ENCODE results near the gene HIGD1B.
A peak's percentile ranks its signal among the peaks of the same experiment; 100 is the strongest.

Gene HIGD1B

DNA sequence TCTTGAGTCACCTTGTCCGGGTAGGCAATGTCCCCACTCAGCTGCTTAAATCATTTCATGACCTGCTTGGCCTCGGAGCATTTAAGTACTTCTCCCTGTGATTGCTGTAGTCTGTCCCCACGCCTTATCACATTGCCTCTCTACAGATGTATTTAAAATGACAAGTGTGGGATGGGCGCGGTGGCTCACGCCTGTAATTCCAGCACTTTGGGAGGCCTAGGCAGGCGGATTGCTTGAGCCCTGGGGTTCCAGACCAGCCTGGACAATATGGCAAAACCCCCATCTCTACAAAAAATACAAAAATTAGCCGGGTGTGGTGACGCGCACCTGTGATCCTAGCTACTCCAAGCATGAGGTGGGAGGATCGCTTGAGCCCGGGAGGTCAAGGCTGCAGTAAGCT is 16.3 kb upstream of the HIGD1B start:
- H3K36me3 Mint-ChIP-seq (ENCODE audit: low read depth): no peaks in the 10 kb centered on the region
- H3K27me3 Mint-ChIP-seq (ENCODE audit: low read depth): no peaks in the 10 kb centered on the region
- peak overlapping the region; percentile 90 to 94 (median 92) for H3K4me3 Mint-ChIP-seq
- TF ChIP-seq, protein P1, sequence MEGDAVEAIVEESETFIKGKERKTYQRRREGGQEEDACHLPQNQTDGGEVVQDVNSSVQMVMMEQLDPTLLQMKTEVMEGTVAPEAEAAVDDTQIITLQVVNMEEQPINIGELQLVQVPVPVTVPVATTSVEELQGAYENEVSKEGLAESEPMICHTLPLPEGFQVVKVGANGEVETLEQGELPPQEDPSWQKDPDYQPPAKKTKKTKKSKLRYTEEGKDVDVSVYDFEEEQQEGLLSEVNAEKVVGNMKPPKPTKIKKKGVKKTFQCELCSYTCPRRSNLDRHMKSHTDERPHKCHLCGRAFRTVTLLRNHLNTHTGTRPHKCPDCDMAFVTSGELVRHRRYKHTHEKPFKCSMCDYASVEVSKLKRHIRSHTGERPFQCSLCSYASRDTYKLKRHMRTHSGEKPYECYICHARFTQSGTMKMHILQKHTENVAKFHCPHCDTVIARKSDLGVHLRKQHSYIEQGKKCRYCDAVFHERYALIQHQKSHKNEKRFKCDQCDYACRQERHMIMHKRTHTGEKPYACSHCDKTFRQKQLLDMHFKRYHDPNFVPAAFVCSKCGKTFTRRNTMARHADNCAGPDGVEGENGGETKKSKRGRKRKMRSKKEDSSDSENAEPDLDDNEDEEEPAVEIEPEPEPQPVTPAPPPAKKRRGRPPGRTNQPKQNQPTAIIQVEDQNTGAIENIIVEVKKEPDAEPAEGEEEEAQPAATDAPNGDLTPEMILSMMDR (IDR thresholded peaks at IDR 0.05; ENCODE audit: unreplicated experiment in 3 of 3): no peak
- H3K9me3 Mint-ChIP-seq: no peaks in the 10 kb centered on the region
- no peak overlapping the region for H3K27ac Mint-ChIP-seq
- peaks cover 12% of the 10 kb centered on the region for H3K4me1 Mint-ChIP-seq

DNA sequence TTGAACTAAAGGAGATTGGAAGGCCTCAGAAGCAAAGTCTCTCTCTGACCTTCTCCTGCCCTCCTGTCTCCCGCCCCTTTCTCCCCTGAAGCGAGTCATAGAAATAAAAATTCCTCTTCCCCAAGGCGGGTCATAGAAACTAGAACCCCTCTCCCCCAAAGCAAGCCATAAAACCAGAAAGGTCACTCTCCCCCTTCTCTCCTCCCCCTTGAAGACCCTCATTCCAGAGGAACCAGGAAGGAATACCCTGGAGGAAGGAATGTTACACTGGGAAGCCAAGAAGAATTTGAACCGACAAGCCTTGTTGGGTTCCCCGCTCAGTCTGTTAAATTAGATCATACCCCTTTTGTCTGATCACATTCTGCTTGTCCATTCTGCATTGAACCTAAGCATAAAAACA is 14.9 kb upstream of the HIGD1B start:
- Mint-ChIP-seq H3K9me3 (no peaks in the 10 kb centered on the region), H3K27me3 (ENCODE audit: low read depth) (no peaks in the 10 kb centered on the region), H3K36me3 (ENCODE audit: low read depth) (no peaks in the 10 kb centered on the region), H3K4me1 (peaks cover 12% of the 10 kb centered on the region), H3K27ac (peak overlapping the region; percentile 37 to 77 (median 68)), H3K4me3 (peak overlapping the region; percentile 12 to 94 (median 66))
- TF ChIP-seq, protein P1 (IDR thresholded peaks at IDR 0.05; ENCODE audit: unreplicated experiment in 3 of 3): peak in 1 of 3 experiments; percentile 8

GRCh38 chr17:44837196-44837595 is 10.5 kb upstream of the HIGD1B start:
- Mint-ChIP-seq H3K36me3 (ENCODE audit: low read depth) (no peaks in the 10 kb centered on the region), H3K4me3 (no peak overlapping the region), H3K27ac (no peak overlapping the region), H3K27me3 (ENCODE audit: low read depth) (peaks cover 7% of the 10 kb centered on the region), H3K9me3 (no peaks in the 10 kb centered on the region), H3K4me1 (no peaks in the 10 kb centered on the region)
- TF ChIP-seq, protein P1 (IDR thresholded peaks at IDR 0.05; ENCODE audit: unreplicated experiment in 3 of 3): no peak

DNA sequence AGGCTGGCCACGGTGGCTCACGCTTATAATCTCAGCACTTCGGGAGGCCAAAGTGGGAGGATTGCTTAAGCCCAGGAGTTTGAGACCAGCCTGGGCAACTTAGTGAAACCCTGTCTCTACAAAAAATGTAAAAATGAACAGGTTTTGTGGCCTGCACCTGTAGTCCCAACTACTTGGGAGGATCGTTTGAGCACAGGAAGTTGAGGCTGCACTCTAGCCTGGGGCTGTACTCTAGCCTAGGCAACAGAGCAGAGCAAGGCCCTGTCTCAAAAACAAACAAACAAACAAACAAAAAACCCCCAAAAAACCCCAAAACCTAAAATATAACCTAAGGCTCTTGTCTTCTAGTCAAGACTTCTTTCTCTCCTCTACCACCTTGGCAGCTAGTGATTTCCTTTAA is 7.4 kb upstream of the HIGD1B start:
- H3K27ac Mint-ChIP-seq: no peak overlapping the region
- H3K9me3 Mint-ChIP-seq: no peaks in the 10 kb centered on the region
- H3K36me3 Mint-ChIP-seq (ENCODE audit: low read depth): no peaks in the 10 kb centered on the region
- no peak overlapping the region for H3K4me3 Mint-ChIP-seq
- H3K27me3 Mint-ChIP-seq (ENCODE audit: low read depth): peaks cover 11% of the 10 kb centered on the region
- H3K4me1 Mint-ChIP-seq: peaks cover 9% of the 10 kb centered on the region
- TF ChIP-seq, protein P1 (IDR thresholded peaks at IDR 0.05; ENCODE audit: unreplicated experiment in 3 of 3): no peak

DNA sequence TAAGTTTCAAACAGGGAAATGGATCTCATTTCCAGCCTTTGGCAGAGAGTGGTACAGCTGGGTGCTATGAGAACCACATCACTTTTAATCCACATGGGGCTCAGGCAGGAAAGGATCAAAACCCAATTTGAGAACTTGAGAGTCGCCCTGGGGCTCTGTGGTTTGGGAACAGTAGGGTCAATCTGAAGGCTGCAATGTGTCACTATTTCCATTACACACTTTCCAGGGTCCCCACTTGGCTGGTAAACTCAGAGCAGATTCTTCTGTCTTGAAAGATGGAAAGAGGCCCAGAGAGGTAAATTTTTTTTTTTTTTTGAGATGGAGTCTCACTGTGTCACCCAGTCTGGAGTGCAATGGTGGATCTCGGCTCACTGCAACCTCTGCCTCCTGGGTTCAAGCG is 6.7 kb upstream of the HIGD1B start:
- Mint-ChIP-seq H3K27me3 (ENCODE audit: low read depth) (peaks cover 11% of the 10 kb centered on the region), H3K9me3 (no peaks in the 10 kb centered on the region), H3K27ac (no peak overlapping the region), H3K36me3 (ENCODE audit: low read depth) (no peaks in the 10 kb centered on the region), H3K4me3 (no peak overlapping the region), H3K4me1 (peaks cover 9% of the 10 kb centered on the region)
- TF ChIP-seq, protein P1 (IDR thresholded peaks at IDR 0.05; ENCODE audit: unreplicated experiment in 3 of 3): no peak

GRCh38 chr17:44842748-44843147 is 4.9 kb upstream of the HIGD1B start:
- TF ChIP-seq, protein P1 (IDR thresholded peaks at IDR 0.05; ENCODE audit: unreplicated experiment in 3 of 3): no peak
- Mint-ChIP-seq H3K27me3 (ENCODE audit: low read depth) (peaks cover 11% of the 10 kb centered on the region), H3K9me3 (no peaks in the 10 kb centered on the region), H3K4me3 (no peak overlapping the region), H3K27ac (no peak overlapping the region), H3K36me3 (ENCODE audit: low read depth) (no peaks in the 10 kb centered on the region), H3K4me1 (peaks cover 13% of the 10 kb centered on the region)
